T1000 (cell line): ENCODE results near the gene ELMO3.
A peak's percentile ranks its signal among the peaks of the same experiment; 100 is the strongest.

Experiments used
- DNase-seq: peaks from one replicate; lab custom pipeline; 2025; ENCODE audit warnings: mixed read lengths; lab: John Stamatoyannopoulos, UW

ELMO3 gene

GRCh38 chr16:67164599-67165061 lies 34.3 kb upstream of the ELMO3 start, which contains the start of gene HSF4:
Gene HSF4 (plus strand): TSS chr16:67164745. CDS start chr16:67164812, 67 bp downstream.
- DNase-seq, result no peak

- DNase-seq, result no peak
These were observed 33.5 kb upstream of the ELMO3 start for GRCh38 chr16:67165121-67166078.

- no peak for DNase-seq
These were observed 32.8 kb upstream of the ELMO3 start for GRCh38 chr16:67166110-67166547.

GRCh38 chr16:67166598-67167168 lies 32.2 kb upstream of the ELMO3 start:
- DNase-seq, result no peak

- no peak for DNase-seq
These were observed 31.3 kb upstream of the ELMO3 start for GRCh38 chr16:67167588-67167987.

GRCh38 chr16:67169011-67169451 lies 29.9 kb upstream of the ELMO3 start:
- DNase-seq, result no peak

- DNase-seq, result no peak
These were observed 29.2 kb upstream of the ELMO3 start for GRCh38 chr16:67169642-67170167.

- peak; percentile 78 for DNase-seq
These were observed 28.6 kb upstream of the ELMO3 start, which contains the start of gene NOL3 for GRCh38 chr16:67170168-67170948. Gene NOL3 (plus strand): TSS chr16:67170538.

GRCh38 chr16:67170949-67171649 lies 27.8 kb upstream of the ELMO3 start:
- DNase-seq, result no peak

GRCh38 chr16:67173323-67173722 lies 25.6 kb upstream of the ELMO3 start:
- no peak for DNase-seq

- DNase-seq, result peak; percentile 65
These were observed 24.9 kb upstream of the ELMO3 start for GRCh38 chr16:67173808-67174705.

- DNase-seq, result no peak
These were observed 24.2 kb upstream of the ELMO3 start for GRCh38 chr16:67174706-67175231.

GRCh38 chr16:67176662-67177061 lies 22.3 kb upstream of the ELMO3 start:
- no peak for DNase-seq

GRCh38 chr16:67177743-67178699 lies 20.9 kb upstream of the ELMO3 start:
- DNase-seq, result no peak

- DNase-seq, result no peak
These were observed 19.4 kb upstream of the ELMO3 start for GRCh38 chr16:67179421-67180080.

- DNase-seq, result no peak
These were observed 18.8 kb upstream of the ELMO3 start for GRCh38 chr16:67180166-67180565.

GRCh38 chr16:67181346-67181745 lies 17.6 kb upstream of the ELMO3 start:
- DNase-seq, result no peak

- no peak for DNase-seq
These were observed 16.6 kb upstream of the ELMO3 start for GRCh38 chr16:67182288-67182687.
